Spinal cord (tissue), 10 donors: ENCODE data around the gene TRMT112. TPM values are rescaled to one million over a fixed set of nuclear protein-coding genes. Genes with fewer than 3 reads are reported as not detected.
A peak's percentile ranks its signal among the peaks of the same experiment; 100 is the strongest.

Experiments
- DNase-seq, 6 donors: peaks; one replicate each; pipeline versions ENCODE4 v3.0.0 to v3.0.0-alpha.2; 2013 to 2015; ENCODE audit warnings: low spot score in 6 of 6, low read depth in 4 of 6
- H3K27ac ChIP-seq: one replicate; pipeline ENCODE4 v1.5.1; 2013; ENCODE audit warnings: low read depth, low read length, control low read depth
- H3K27me3 ChIP-seq: one replicate; pipeline ENCODE4 v1.6.1; 2013; ENCODE audit warnings: low read length; ENCODE audit not compliant: control insufficient read depth, insufficient read depth
- H3K36me3 ChIP-seq: one replicate; pipeline ENCODE4 v1.6.1; 2013; ENCODE audit warnings: low read length; ENCODE audit not compliant: control insufficient read depth, insufficient read depth
- H3K4me1 ChIP-seq: one replicate; pipeline ENCODE4 v1.6.1; 2013; ENCODE audit warnings: low read length; ENCODE audit not compliant: control insufficient read depth, insufficient read depth
- H3K4me3 ChIP-seq: one replicate; pipeline ENCODE4 v1.5.1; 2013; ENCODE audit warnings: low read depth, low read length, control low read depth
- H3K9me3 ChIP-seq: one replicate; pipeline ENCODE4 v1.6.1; 2013; ENCODE audit warnings: low read length; ENCODE audit not compliant: control insufficient read depth, insufficient read depth
- WGBS: methylation state at CpG from one replicate; pipeline ENCODE4 v1.1.5; 2013; ENCODE audit warnings: missing lambda C conversion rate; ENCODE audit not compliant: insufficient coverage; 5-methylcytosine and 5-hydroxymethylcytosine counted together
- polyA plus RNA-seq, 2 donors: library from polyadenylated mRNA; unstranded; fragments of 120-200 nt; gene quantifications; one replicate each; pipeline ENCODE4 v1.2.1, GENCODE V29; 2013; ENCODE audit not compliant: insufficient read length in 2 of 2
- total RNA-seq, 2 donors: library from RNA; depleted of rRNA in 1 of 2; stranded (reverse); fragments of 120-200 nt in 1 of 2; fragments of >200 nt in 1 of 2; gene quantifications; one replicate each; pipeline versions ENCODE4 v1.2.3 to v1.2.4, GENCODE V29; 2013 to 2014
- donor health status: healthy.

Gene TRMT112
- total and polyA plus RNA-seq, 4 donors, result 84.2 to 343 (median 143) TPM

DNA sequence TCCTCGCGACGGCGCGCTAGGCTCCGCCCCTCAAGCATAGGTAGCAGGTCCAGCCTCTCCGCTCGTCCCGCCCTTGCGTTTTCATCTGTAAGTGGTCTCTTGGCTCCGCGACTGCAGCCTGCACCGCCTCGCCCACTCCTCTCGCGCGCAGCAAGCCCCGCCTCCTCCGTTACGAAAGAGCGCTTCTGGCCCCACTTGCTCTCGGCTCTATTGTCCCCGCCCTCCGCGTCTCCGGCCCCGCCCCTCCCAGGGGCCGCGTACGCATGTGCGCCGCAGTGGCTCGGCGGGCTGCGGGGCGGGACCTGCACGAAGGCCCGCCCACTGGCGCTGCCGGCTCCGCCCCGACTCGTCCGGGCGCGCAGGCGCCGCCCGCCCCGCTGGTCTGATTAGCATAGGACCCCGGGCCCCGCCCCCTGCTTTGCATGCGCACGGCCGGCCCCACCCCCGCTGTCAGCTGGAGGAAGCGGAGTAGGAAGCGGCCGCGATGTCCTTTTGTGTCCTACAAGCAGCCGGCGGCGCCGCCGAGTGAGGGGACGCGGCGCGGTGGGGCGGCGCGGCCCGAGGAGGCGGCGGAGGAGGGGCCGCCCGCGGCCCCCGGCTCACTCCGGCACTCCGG lies 12.2 kb downstream of the TRMT112 start, which contains the start of gene ESRRA:
Gene ESRRA (plus strand): TSS at position 450 of the 616 bp plus-strand sequence. CDS start 1,656 bp downstream, outside the sequence.
- DNase-seq, result peak; percentile 91 to 99 (median 95)
- Histone ChIP-seq H3K27me3 (peaks cover 22% of the 10 kb centered on the region), H3K4me1 (peaks cover 44% of the 10 kb centered on the region), H3K9me3 (no peaks in the 10 kb centered on the region), H3K27ac (peak within 1 kb of the TSS; percentile 95), H3K36me3 (peaks cover 6% of the 10 kb centered on the region), H3K4me3 (peak within 1 kb of the TSS; percentile 77)
- under 1% methylated on average over 81 of the region's 81 CpGs for WGBS

DNA sequence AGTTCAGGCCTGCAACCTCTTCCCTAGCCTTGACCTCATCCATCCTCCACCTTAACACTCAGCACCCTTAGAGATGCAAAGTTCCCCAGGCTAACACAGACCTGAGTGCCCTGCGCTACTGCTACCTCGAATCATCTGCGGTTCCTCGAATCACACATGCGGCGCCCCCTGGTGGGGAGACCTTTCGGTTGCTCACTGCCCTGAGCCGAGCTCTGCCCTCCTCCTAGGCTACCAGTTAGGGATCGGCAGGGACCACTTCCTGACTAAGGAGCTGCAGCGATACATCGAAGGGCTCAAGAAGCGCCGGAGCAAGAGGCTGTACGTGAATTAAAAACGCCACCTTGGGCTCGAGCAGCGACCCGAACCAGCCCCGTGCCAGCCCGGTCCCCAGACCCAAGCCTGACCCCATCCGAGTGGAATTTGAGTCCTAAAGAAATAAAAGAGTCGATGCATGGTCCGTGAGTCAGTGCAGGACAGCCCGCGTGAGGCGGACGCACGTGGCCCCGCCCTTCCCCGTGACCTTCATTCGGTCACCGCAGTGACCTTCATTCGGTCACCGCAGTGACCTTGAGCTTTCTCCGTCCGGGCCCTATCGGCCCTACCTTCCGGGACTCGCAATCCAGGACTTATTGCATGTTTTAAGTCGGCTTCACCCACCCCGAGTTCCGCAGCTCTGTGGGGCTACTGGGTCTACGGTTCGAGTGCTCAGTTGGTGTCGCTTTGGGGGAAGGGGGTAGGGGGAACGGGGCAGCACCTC lies 12.9 kb downstream of the TRMT112 start:
- Histone ChIP-seq H3K36me3 (peaks cover 6% of the 10 kb centered on the region), H3K27me3 (peaks cover 29% of the 10 kb centered on the region), H3K27ac (peak overlapping the region; percentile 95), H3K4me1 (peaks cover 51% of the 10 kb centered on the region), H3K4me3 (peak overlapping the region; percentile 77), H3K9me3 (no peaks in the 10 kb centered on the region)
- DNase-seq, result peak in 4 of 6 donors; percentile 63 to 93 (median 82)
- WGBS, result under 1% methylated on average over 39 of the region's 46 CpGs

DNA sequence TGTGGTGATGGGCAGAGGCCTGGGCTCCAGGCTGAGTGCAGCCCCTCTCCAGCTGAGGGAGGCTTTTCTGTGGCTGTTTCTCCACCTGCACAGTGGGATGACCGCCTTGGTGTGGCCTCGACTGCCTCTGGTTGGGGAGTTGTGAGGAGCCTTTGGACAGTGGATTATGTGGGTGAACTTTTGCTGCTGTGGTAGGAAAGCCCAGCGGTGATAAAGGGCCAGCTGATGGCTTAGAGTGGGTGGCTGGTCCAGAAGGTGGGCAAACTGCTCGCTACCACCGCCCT lies 13.4 kb downstream of the TRMT112 start:
- no peaks in the 10 kb centered on the region for H3K9me3 ChIP-seq
- DNase-seq, result no peak
- peaks cover 6% of the 10 kb centered on the region for H3K36me3 ChIP-seq
- peak overlapping the region; percentile 77 for H3K4me3 ChIP-seq
- H3K27me3 ChIP-seq, result peaks cover 34% of the 10 kb centered on the region
- H3K4me1 ChIP-seq, result peaks cover 56% of the 10 kb centered on the region
- WGBS, result 29% methylated on average over 4 of the region's 5 CpGs
- peak overlapping the region; percentile 95 for H3K27ac ChIP-seq

DNA sequence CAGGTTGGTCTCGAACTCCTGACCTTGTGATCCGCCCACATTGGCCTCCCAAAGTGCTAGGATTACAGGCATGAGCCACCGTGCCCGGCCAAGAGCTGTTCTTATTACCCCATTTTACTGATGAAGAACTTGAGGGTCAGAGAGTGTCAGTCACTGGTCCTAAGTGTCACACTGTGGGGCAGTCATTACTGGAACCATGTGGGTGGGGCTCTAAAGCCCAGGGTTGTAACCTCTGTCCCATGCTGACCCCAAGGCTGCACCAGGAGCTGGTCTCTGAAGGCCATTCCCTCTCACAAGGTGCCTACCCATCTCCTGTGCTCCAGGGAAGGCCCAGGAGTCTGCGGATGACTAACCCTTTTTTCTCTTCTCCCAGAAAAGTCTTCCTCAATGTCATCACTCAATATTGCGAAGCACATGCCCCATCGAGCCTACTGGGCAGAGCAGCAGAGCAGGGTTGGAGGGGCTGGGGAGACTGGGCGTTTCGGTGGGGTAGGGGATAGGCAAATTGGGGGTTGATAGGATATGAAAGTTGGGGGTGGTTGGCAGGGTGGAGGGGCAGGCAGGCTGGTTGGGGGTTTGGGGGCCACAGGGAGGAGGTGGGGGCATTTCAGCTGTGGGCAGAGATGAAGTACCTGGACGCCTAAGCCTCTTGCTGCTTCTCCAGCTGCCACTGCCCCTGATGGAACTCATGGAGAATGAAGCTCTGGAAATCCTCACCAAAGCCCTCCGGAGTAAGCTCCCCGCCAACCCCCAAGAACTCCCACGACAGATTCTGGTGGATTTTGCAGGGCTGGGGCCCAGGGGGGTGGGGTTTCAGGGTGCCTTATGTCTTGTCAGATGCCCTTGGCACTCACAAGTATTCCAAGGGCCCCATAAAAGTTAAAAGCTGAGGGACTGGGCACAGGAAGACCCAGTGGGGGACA lies 14.0 kb downstream of the TRMT112 start:
- H3K4me3 ChIP-seq, result no peak overlapping the region
- 87% methylated on average over 7 of the region's 13 CpGs for WGBS
- no peak overlapping the region for H3K27ac ChIP-seq
- H3K4me1 ChIP-seq, result peaks cover 60% of the 10 kb centered on the region
- peaks cover 6% of the 10 kb centered on the region for H3K36me3 ChIP-seq
- peaks cover 40% of the 10 kb centered on the region for H3K27me3 ChIP-seq
- DNase-seq, result no peak
- H3K9me3 ChIP-seq, result no peaks in the 10 kb centered on the region

DNA sequence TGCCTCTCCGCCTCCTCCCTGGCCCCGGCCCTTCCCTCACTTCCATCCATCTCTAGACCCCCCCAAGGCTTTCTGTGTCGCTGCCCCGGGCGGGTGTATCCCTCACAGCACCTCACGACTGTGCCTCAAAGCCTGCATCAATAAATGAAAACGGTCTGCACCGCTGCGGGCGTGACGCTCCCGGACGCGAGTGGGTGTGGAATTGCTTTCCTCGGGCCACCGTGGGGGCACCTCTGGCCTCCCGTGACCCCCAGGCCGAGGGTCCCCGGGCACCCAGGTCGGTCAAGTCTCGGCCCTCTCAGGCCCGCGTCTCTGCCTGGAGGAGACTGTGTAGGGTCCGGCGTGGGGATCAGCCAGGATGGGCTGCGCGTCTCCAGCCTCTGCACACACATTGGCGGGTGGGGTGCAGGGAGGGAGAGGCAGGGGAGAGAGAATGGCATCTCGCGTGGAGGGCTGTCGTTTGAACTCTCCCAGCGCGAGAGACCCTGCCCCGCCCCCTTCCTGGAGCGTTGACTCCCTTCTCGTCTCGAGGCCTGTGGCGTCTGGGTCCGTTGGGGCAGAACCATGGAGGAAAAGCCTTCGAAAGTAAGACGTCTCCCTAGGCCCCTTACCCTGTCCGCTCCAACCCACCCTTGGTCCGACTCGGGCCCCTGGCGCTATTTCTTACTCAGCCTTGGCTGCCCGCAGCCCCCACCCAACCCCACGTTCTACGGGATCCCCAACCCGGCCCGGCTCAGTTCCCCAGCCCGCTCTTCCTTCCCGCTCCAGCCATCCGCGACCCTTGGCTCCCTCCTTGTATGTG lies 17.3 kb downstream of the TRMT112 start, which contains the start of gene CATSPERZ:
Gene CATSPERZ (plus strand): TSS at position 512 of the 802 bp plus-strand sequence. CDS start 53 bp downstream, at position 565.
- Histone ChIP-seq H3K9me3 (no peaks in the 10 kb centered on the region), H3K4me3 (no peak within 1 kb of the TSS), H3K27ac (no peak within 1 kb of the TSS), H3K4me1 (peaks cover 57% of the 10 kb centered on the region), H3K27me3 (peaks cover 73% of the 10 kb centered on the region), H3K36me3 (peaks cover 8% of the 10 kb centered on the region)
- DNase-seq, result peak in 1 of 6 donors; percentile 23
- 15% methylated on average over 52 of the region's 54 CpGs for WGBS

DNA sequence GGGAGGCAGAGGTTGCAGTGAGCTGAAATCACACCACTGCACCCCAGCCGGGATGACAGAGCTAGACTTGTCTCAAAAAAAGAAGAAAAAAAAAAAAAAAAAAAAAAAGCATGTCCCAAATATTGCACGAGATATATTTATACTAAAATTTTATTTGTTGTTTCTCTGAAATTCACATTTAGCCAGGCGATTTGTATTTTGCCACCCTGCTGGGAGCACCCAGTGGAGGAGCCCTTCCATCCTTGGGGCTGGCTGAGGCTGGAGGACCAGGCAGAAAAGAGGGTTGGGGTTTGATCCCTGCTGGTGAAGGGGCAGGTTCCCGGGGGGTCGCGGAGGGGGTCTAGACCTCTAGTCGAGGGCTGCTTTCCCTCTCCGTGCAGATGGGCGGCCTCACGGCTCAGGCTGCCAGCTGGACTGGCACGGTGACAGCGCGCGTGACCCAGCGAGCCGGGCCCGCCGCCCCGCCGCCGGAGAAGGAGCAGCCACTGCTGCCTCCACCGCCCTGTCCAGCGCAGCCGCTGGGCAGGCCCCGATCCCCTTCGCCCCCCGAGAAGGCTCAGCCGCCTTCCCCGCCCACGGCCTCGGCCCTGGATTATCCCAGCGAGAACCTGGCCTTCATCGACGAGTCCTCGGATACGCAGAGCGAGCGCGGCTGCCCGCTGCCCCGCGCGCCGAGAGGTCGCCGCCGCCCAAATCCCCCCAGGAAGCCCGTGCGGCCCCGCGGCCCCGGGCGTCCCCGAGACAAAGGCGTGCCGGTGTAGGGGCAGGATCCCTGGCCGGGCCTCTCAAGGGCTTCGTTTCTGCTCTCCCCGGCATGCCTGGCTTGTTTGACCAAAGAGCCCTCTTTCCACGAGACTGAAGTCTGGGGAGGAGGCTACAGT lies 18.2 kb downstream of the TRMT112 start:
- peak in 2 of 6 donors; percentile 43 to 78 for DNase-seq
- Histone ChIP-seq H3K27ac (no peak overlapping the region), H3K27me3 (peaks cover 77% of the 10 kb centered on the region), H3K9me3 (no peaks in the 10 kb centered on the region), H3K4me3 (no peak overlapping the region), H3K4me1 (peaks cover 58% of the 10 kb centered on the region), H3K36me3 (peaks cover 8% of the 10 kb centered on the region)
- WGBS, result 10% methylated on average over 58 of the region's 60 CpGs

DNA sequence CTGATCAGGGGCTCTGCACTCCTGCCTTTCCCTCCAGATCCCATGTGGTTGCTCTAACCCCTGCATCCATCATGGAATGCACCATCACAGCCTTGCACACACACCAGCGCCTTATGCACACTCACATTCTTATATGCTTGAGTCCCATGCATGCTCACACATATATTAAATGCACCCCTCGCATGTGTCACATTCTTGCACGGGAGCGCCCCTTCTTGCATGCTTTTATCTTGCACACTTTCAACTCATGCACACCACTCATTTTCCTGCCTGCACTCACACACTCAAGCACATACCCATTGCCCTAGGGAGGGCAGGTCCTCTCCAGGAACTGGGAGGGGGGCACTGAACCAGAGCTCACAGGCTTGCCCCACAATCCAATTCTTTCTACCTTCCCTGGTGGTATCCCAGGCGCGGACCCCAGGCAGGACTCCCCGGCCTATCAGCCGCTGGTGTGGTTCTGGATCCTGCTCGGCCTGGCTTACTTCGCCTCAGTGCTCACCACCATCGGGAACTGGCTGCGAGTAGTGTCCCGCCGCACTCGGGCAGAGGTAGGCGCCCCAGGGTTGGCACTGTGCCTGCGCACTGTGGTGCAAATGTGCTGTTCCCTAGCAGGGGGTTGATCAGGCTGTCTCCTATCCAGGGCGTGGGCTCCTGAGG lies 19.5 kb downstream of the TRMT112 start:
- 44% methylated on average over 18 of the region's 18 CpGs for WGBS
- peaks cover 62% of the 10 kb centered on the region for H3K4me1 ChIP-seq
- no peak for DNase-seq
- no peak overlapping the region for H3K4me3 ChIP-seq
- peaks cover 83% of the 10 kb centered on the region for H3K27me3 ChIP-seq
- H3K36me3 ChIP-seq, result peaks cover 8% of the 10 kb centered on the region
- no peaks in the 10 kb centered on the region for H3K9me3 ChIP-seq
- no peak overlapping the region for H3K27ac ChIP-seq
